MM.1S (cell line): Measurements from ENCODE around the gene GLI1.

Experiments
- DNase-seq: peaks from one replicate; pipeline ENCODE4 v3.0.0-alpha.2; 2015
- H2AFZ ChIP-seq: fragments of 300-600 bp; sonication (generic); 2 replicates; pipeline ENCODE4 v1.6.0; 2016; ENCODE audit warnings: antibody characterized with exemption, low read length
- H3F3A ChIP-seq: fragments of 300-600 bp; sonication (generic); 2 replicates; pipeline ENCODE4 v1.6.1; 2016; ENCODE audit warnings: mild to moderate bottlenecking, antibody characterized with exemption, low read length, moderate library complexity, mixed read lengths; ENCODE audit not compliant: insufficient read depth
- H3K27ac ChIP-seq: fragments of 300-600 bp; sonication (generic); 2 replicates; pipeline ENCODE4 v1.5.1; 2016; ENCODE audit warnings: mild to moderate bottlenecking, low read length
- H3K27me3 ChIP-seq: fragments of 300-600 bp; sonication (generic); replicated peaks from 2 replicates; pipeline ENCODE4 v1.6.0; 2016; ENCODE audit warnings: low read length; ENCODE audit not compliant: insufficient read depth
- H3K36me3 ChIP-seq: fragments of 300-600 bp; sonication (generic); replicated peaks from 2 replicates; pipeline ENCODE4 v1.6.1; 2016; ENCODE audit warnings: mild to moderate bottlenecking, low read length, mixed read lengths; ENCODE audit not compliant: insufficient read depth
- H3K4me1 ChIP-seq: fragments of 300-600 bp; sonication (generic); 2 replicates; pipeline ENCODE4 v1.6.1; 2016; ENCODE audit warnings: low read length, mixed read lengths
- H3K4me2 ChIP-seq: fragments of 300-600 bp; sonication (generic); 2 replicates; pipeline ENCODE4 v1.6.0; 2016; ENCODE audit warnings: low read depth, low read length
- H3K4me3 ChIP-seq: fragments of 300-600 bp; sonication (generic); 2 replicates; pipeline ENCODE4 v1.5.1; 2016; ENCODE audit warnings: low read length, mixed read lengths
- H3K79me2 ChIP-seq: fragments of 300-600 bp; sonication (generic); 2 replicates; pipeline ENCODE4 v1.6.1; 2016; ENCODE audit warnings: mixed run types, low read length, mixed read lengths
- H3K9ac ChIP-seq: fragments of 300-600 bp; sonication (generic); 2 replicates; pipeline ENCODE4 v1.6.1; 2016; ENCODE audit warnings: low read length, mixed read lengths
- H3K9me2 ChIP-seq: fragments of 300-600 bp; sonication (generic); replicated peaks from 2 replicates; pipeline ENCODE4 v1.6.1; 2016; ENCODE audit warnings: mild to moderate bottlenecking, low read length, mixed read lengths; ENCODE audit not compliant: insufficient read depth
- H3K9me3 ChIP-seq: fragments of 300-600 bp; sonication (generic); replicated peaks from 2 replicates; pipeline ENCODE4 v1.6.1; 2016; ENCODE audit warnings: mild to moderate bottlenecking, low read length, mixed read lengths; ENCODE audit not compliant: insufficient read depth
- H4K20me1 ChIP-seq: fragments of 300-600 bp; sonication (generic); 2 replicates; pipeline ENCODE4 v1.6.1; 2016; ENCODE audit warnings: mild to moderate bottlenecking, low read length, moderate library complexity, mixed read lengths; ENCODE audit not compliant: insufficient read depth
- CTCF ChIP-seq: fragments of 300-600 bp; sonication (generic); IDR thresholded peaks from 2 replicates; pipeline ENCODE4 v1.5.1; 2016; ENCODE audit warnings: antibody characterized with exemption, low read length, mixed read lengths
- EZH2 ChIP-seq: fragments of 300-600 bp; sonication (generic); optimal IDR thresholded peaks from 2 replicates; pipeline ENCODE3; 2017; ENCODE audit warnings: low read depth, mild to moderate bottlenecking, antibody characterized with exemption, low read length, mixed read lengths
- EZH2phosphoT487 ChIP-seq: fragments of 300-600 bp; sonication (generic); IDR thresholded peaks from 2 replicates; pipeline ENCODE4 v1.6.1; 2018; ENCODE audit warnings: antibody characterized with exemption, low read length

Gene GLI1

GRCh38 chr12:57416039-57416996 is 43.3 kb upstream of the GLI1 start:
- Histone ChIP-seq H3K36me3 (no peaks in the 10 kb centered on the region), H3K4me1 (no peaks in the 10 kb centered on the region), H3K27ac (no peak overlapping the region), H3K79me2 (no peaks in the 10 kb centered on the region), H3K4me2 (no peak overlapping the region), H4K20me1 (no peaks in the 10 kb centered on the region), H3K9me3 (no peaks in the 10 kb centered on the region), H2AFZ (no peak overlapping the region), H3K27me3 (no peaks in the 10 kb centered on the region), H3K4me3 (no peak overlapping the region), H3K9me2 (no peaks in the 10 kb centered on the region), H3F3A (no peaks in the 10 kb centered on the region), H3K9ac (no peak overlapping the region)
- TF ChIP-seq CTCF (no peak), EZH2phosphoT487 (no peak), EZH2 (no peak)
- DNase-seq, result no peak

GRCh38 chr12:57418255-57418654 is 41.3 kb upstream of the GLI1 start:
- no peaks in the 10 kb centered on the region for H3K36me3 ChIP-seq
- H3K27ac ChIP-seq, result no peak overlapping the region
- H3F3A ChIP-seq, result no peaks in the 10 kb centered on the region
- TF ChIP-seq EZH2phosphoT487 (no peak), CTCF (no peak)
- H3K4me2 ChIP-seq, result no peak overlapping the region
- H2AFZ ChIP-seq, result no peak overlapping the region
- no peaks in the 10 kb centered on the region for H3K79me2 ChIP-seq
- H3K9ac ChIP-seq, result no peak overlapping the region
- H3K9me2 ChIP-seq, result no peaks in the 10 kb centered on the region
- H4K20me1 ChIP-seq, result no peaks in the 10 kb centered on the region
- no peaks in the 10 kb centered on the region for H3K27me3 ChIP-seq
- no peak for DNase-seq
- no peak overlapping the region for H3K4me3 ChIP-seq
- no peaks in the 10 kb centered on the region for H3K9me3 ChIP-seq
- no peaks in the 10 kb centered on the region for H3K4me1 ChIP-seq

GRCh38 chr12:57419495-57419894 is 40.1 kb upstream of the GLI1 start:
- Histone ChIP-seq H3K4me1 (no peaks in the 10 kb centered on the region), H3F3A (no peaks in the 10 kb centered on the region), H4K20me1 (no peaks in the 10 kb centered on the region), H3K4me2 (no peak overlapping the region), H3K36me3 (no peaks in the 10 kb centered on the region), H3K27ac (no peak overlapping the region), H3K9ac (no peak overlapping the region), H3K27me3 (no peaks in the 10 kb centered on the region), H3K4me3 (no peak overlapping the region), H3K9me3 (no peaks in the 10 kb centered on the region), H3K9me2 (no peaks in the 10 kb centered on the region), H2AFZ (no peak overlapping the region), H3K79me2 (no peaks in the 10 kb centered on the region; the same call in 1 of the 2 replicates)
- DNase-seq, result no peak
- TF ChIP-seq EZH2, result no peak
- TF ChIP-seq CTCF, result no peak
- no peak for TF ChIP-seq EZH2phosphoT487
